ENCODE results near the gene LILRA6. TPM values are rescaled to one million over a fixed set of nuclear protein-coding genes. Genes with fewer than 3 reads are reported as not detected.

LILRA6 gene
- total and polyA plus RNA-seq, 10 of the 15 experiments (the other 5 are each of a cell fraction or from before 2014, with no cell fraction given) = 0.04 to 1.7 (median 0.09) TPM; not detected in 2

GRCh38 chr19:54257116-54257480 is 14.5 kb upstream of the LILRA6 start, which contains the start of gene LILRB5:
Gene LILRB5 (minus strand): TSS chr19:54257273. CDS start chr19:54257193, 80 bp downstream.
- Histone ChIP-seq H3K4me3 (no peak within 1 kb of the TSS), H3K4me2 (ENCODE audit: control insufficient read depth, insufficient read depth) (no peak within 1 kb of the TSS), H3K9ac (ENCODE audit: control insufficient read depth, insufficient read depth, low read length) (no peak within 1 kb of the TSS), H3K27ac (ENCODE audit: control insufficient read depth, insufficient read depth) (no peak within 1 kb of the TSS), H3K4me1 (ENCODE audit: control insufficient read depth, insufficient read depth, low read length) (no peaks in the 10 kb centered on the region), H3K36me3 (ENCODE audit: control insufficient read depth in 2 of 2, insufficient read depth in 2 of 2, low read length in 1 of 2) (no peaks in the 10 kb centered on the region), H3K27me3 (replicated peaks in 1 of 2; ENCODE audit: control insufficient read depth in 2 of 2, insufficient read depth in 2 of 2, low read length in 1 of 2) (0 out of 4 replicates have a peak, but pooled peaks cover 0 to 4% of the 10 kb centered on the region in 2 experiments), H2AFZ (ENCODE audit: control insufficient read depth, low read depth, low read length) (no peak within 1 kb of the TSS), H4K20me1 (ENCODE audit: control insufficient read depth, insufficient read depth) (no peaks in the 10 kb centered on the region), H3K9me3 (replicated peaks; ENCODE audit: control insufficient read depth, insufficient read depth, low read length) (no peaks in the 10 kb centered on the region), H3K79me2 (ENCODE audit: control insufficient read depth, insufficient read depth, low read length) (no peaks in the 10 kb centered on the region)
- in situ Hi-C loops (cut with MboI) (no loop called here), intact Hi-C loops (cut with micrococcal nuclease; ENCODE audit: unreplicated experiment) (no loop called here)
- BruUV-seq (replicated peaks) = no TSS peak
- ChIA-PET POLR2A (no interaction called here), SMC1A (ENCODE audit: uncharacterized antibody, unreplicated experiment) (interaction anchor here (0.7 to 1.9 kb wide), 2 partner anchors 9 to 10 kb away, joined by 3 to 4 read pairs; no protein-coding TSS in a partner anchor), CTCF (interaction anchor here (2.8 kb wide), 1 partner anchor 9 kb away, joined by 20 read pairs; no protein-coding TSS in a partner anchor), RAD21 (ENCODE audit: unreplicated experiment) (interaction anchor here (0.6 kb wide), 1 partner anchor 28 kb away, joined by 4 read pairs; no protein-coding TSS in a partner anchor)
- 16% methylated on average over 9 of the region's 9 CpGs for WGBS (ENCODE audit: insufficient coverage, insufficient replicate concordance, low lambda C conversion rate, missing lambda C conversion rate)
- FAIRE-seq (no peak), ATAC-seq (no peak), DNase-seq (ENCODE audit: low read depth, low spot score) (no peak)
- TF ChIP-seq SP1 (IDR thresholded peaks at IDR 0.05; ENCODE audit: low read depth, low read length) = no peak
- no peak for TF ChIP-seq POLR2AphosphoS5 (IDR thresholded peaks at IDR 0.05; ENCODE audit: low read length)
- TF ChIP-seq BCL3 (IDR thresholded peaks at IDR 0.05; ENCODE audit: borderline replicate concordance, insufficient read depth, low read depth, low read length, poor library complexity, severe bottlenecking) = no peak
- no peak for TF ChIP-seq SPI1 (IDR thresholded peaks at IDR 0.05; ENCODE audit: borderline replicate concordance, insufficient read depth, low read depth, low read length)
- no peak for TF ChIP-seq MAX (IDR thresholded peaks at IDR 0.05; ENCODE audit: low read depth, low read length)
- no peak for TF ChIP-seq BCLAF1 (IDR thresholded peaks at IDR 0.05)
